Activated CD8-positive, alpha-beta memory T cell treated with anti-CD3 and anti-CD28 coated beads, Interleukin-2, amount 50 U/mL, for 1 hour (primary cell): Measurements from ENCODE around the gene KRTAP4-4.
"Not testable (repeated sequence)": the region's sequence is repeated elsewhere in the genome, so short reads cannot be mapped to it uniquely, and the experiment has no call there.

ENCODE experiments used
- DNase-seq: peaks from one replicate; pipeline ENCODE4 v3.0.0-alpha.2; 2020; ENCODE audit errors: extremely low read depth

Gene KRTAP4-4

DNA sequence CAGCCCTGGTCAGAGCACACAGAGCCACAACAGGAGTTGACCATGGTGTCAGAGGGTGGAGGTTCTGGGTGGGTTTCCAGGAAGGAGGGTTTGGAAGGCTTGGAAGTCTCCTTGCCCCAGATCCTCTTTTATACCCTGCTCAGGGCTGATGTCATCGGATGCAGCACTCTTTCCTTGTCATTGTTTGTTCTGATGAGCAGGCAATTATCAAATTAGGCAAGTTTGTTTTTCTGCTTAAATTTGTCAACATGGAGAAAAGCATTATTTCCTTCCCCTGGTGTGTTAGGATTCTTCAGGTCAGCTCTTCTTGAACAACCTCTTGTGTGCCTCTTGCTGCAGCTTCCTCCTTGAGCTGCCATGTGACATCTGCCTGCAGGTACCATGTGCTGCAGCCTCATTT, at the start of gene KRTAP4-4:
Gene KRTAP4-4, minus strand, starts transcription at position 101 of the 400 bp plus-strand sequence. Its CDS starts 57 bp downstream, at position 44.
- DNase-seq: no peak

DNA sequence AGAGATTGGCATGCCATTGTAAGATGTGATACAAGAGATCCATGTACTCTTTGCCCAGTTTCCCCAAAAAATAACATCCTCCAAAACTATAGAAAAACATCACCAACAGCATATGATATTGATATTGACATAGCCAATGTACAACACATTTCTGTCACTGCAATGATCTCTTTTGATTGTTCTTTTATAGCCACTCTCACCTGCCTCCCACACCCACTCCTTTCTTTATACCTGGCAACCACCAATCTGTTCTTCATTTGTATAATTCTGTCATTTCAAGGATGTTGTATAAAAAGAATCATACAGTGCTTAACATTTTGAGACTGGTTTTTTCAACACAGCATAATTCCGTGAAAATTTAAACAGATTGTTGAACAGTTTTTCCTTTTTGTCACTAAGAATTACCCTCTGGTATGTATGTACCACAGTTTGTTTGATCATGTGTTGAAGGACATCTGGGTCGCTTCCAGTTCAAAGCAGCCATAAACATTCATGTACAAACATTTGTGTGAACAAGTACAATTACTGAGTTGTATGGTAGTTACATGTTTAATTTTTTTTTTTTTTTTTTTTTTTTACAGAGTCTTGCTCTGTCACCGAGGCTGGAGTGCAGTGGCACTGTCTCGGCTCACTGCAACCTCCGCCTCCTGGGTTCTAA, 39.0 kb upstream of the KRTAP4-4 start:
- no peak for DNase-seq

DNA sequence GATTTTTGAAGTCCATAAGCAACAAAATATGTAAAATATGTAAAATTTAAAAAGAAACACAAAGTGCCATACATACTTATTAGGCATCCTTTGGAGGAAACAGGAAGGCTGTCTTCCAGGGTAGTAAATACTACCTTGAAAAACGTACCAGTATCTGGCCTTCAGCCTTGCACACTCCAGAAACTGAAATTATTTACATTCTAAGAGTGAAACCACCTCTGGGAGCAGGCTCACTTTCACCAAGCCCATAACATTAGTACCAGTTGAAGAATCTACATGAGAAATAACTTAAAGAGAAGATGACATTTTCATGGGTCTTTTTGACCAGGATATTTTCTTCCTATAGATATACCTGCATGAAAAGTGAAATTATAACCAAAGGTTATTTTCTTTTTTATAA, 35.5 kb upstream of the KRTAP4-4 start:
- no peak for DNase-seq

DNA sequence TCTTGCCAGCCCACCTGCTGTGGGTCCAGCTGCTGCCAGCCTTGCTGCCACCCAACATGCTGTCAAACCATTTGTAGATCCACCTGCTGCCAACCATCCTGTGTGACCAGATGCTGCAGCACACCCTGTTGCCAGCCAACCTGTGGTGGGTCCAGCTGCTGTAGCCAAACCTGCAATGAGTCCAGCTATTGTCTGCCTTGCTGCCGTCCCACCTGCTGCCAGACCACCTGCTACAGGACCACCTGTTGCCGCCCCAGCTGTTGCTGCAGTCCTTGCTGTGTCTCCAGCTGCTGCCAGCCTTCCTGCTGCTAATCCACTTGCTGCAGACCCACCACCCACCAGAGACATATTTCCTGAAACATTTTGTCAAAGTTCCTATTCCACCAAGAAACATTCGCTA, 29.8 kb upstream of the KRTAP4-4 start:
- DNase-seq: no peak

DNA sequence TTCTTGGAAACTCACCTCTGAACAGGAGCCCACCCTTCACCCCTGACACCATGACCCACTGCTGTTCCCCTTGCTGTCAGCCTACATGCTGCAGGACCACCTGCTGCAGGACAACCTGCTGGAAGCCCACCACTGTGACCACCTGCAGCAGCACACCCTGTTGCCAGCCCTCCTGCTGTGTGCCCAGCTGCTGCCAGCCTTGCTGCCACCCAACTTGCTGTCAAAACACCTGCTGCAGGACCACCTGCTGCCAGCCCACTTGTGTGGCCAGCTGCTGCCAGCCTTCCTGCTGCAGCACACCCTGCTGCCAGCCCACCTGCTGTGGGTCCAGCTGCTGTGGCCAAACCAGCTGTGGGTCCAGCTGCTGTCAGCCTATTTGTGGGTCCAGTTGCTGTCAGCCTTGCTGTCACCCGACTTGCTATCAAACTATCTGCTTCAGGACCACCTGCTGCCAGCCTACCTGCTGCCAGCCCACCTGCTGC, 29.3 kb upstream of the KRTAP4-4 start, which contains the start of gene KRTAP9-1:
Gene KRTAP9-1, plus strand, starts transcription at position 51 of the 482 bp plus-strand sequence. Its CDS starts 0 bp downstream, at position 51.
- DNase-seq: not testable (repeated sequence)

DNA sequence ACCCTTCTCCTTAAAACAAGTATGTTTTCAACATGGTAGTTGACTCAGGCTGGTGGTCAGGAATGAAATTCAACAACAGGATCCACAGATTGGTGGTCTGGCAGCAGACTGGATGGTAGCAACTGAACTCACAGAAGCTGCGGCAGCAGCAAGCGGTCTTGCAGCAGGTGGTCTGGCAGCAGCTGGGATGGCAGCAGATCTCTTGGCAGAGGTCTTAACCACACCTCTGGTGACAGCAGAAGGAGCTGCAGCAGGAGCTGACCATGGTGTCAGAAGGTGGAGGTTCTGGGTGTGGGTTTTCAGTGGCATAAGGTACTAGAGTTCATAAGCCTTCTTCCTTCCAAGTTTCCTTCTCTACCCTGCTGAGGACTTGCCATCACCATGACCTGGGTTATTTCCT, 26.3 kb upstream of the KRTAP4-4 start:
- no peak for DNase-seq

DNA sequence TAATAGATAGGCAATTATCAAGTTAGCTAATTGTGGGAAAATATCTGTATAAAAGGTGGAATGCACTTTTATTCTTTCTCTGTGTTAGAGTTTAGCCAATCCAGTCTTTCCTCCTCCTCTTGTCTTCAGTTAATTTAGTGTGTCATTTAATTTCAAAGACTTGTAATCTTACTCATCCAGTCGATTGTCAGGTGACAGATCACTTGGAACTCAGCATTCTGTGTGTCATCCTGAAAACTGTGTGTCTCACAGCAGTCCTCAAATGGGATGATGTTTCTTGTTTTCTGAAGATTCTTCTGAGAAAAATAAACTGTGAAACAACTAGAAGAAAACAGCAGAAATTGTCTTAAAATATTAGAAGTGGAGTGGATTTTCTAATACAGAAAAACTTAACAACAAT, 24.5 kb upstream of the KRTAP4-4 start:
- no peak for DNase-seq

DNA sequence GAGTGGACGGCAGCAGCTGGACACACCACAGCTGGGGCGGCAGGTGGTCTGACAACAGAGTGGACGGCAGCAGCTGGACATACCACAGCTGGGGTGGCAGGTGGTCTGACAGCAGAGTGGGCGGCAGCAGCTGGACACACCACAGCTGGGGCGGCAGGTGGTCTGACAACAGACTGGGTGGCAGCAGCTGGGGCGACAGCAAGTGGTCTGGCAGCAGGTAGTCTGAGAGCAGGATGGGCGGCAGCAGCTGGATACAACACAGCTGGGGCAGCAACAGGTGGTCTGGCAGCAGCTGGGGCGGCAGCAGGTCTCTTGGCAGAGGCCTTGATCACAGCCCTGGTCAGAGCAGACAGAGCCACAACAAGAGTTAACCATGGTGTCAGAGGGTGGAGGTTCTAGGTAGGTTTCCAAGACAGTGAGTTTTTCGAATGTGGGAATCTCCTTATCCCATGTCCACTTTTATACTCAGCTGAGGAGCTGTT, 24.0 kb upstream of the KRTAP4-4 start, which contains the start of gene KRTAP4-1:
Gene KRTAP4-1, minus strand, starts transcription at position 432 of the 482 bp plus-strand sequence. Its CDS starts 57 bp downstream, at position 375.
- DNase-seq: no peak

DNA sequence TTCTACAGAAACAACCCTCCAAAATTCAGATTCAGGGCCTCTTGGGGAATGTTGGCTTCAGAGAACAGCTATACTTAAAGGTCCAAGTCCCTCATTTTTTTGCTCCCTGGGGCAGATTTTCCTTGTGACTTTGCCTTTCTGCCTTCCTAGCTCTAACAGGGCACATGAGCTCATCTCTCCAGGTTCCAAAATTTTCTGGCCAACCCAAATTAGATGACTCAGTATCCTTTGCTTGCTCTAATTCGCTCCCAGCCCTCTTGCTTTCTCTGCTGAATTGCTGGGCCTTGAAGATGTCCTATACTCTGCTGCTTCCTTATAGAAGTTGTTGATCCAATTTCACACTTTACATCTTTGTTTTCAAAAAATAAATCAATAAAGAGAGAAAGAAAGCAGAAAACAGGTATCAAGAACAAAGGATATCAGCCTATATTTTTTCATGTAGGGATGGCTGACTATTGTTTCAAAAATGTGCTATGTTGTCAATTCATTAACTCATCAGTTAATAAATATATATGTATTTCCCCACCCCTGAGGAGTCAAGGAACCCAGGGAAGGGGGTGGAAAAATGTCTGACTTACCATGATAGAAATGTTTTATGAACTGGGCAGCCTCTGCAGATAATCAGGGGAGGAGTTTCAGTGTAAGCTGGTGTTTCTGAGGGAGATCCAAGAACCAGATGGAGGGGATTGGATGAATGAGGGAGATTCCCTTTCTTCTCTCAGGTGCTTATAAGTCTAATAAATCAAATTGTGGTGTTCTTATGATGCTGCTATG, 18.5 kb upstream of the KRTAP4-4 start:
- no peak for DNase-seq

DNA sequence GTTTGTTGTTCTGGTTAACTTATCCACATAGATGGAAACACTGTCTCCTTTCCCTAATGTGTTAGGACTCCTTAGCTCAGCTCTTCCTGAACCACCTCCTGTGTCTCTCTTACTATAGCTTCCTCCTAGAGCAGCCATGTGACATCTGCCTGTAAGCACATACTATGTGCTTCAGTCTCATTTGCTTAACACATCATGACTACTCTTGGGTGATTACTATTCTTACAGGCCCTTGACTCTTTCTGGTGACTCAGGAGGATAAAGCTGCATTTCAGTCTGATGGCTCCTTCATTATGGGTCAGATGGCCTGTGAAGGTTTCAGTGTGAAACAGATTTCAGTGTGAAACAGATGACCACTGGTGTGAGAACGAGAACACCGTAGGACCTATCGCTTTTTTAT, 17.8 kb upstream of the KRTAP4-4 start:
- DNase-seq: no peak

DNA sequence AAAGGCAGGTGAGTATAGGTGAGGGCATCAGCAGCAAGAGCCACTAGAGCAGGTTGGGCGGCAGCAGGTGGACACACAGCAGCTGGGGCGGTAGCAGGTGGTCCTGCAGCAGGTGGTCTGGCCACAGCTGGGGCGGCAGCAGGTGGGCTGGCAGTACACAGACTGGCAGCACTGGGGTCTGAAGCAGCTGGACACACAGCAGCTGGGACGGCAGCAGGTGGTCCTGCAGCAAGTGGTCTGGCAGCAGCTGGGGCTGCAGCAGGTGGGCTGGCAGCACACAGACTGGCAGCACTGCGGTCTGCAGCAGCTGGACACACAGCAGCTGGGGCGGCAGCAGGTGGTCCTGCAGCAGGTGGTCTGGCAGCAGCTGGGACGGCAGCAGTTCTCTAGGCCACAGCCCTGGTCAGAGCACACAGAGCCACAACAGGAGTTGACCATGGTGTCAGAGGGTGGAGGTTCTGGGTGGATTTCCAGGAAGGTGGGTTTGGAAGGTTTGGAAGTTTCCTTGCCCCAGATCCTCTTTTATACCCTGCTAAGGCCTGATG, 17.3 kb upstream of the KRTAP4-4 start, which contains the start of gene KRTAP4-2:
Gene KRTAP4-2, minus strand, starts transcription at position 495 of the 545 bp plus-strand sequence. Its CDS starts 57 bp downstream, at position 438.
- no peak for DNase-seq

DNA sequence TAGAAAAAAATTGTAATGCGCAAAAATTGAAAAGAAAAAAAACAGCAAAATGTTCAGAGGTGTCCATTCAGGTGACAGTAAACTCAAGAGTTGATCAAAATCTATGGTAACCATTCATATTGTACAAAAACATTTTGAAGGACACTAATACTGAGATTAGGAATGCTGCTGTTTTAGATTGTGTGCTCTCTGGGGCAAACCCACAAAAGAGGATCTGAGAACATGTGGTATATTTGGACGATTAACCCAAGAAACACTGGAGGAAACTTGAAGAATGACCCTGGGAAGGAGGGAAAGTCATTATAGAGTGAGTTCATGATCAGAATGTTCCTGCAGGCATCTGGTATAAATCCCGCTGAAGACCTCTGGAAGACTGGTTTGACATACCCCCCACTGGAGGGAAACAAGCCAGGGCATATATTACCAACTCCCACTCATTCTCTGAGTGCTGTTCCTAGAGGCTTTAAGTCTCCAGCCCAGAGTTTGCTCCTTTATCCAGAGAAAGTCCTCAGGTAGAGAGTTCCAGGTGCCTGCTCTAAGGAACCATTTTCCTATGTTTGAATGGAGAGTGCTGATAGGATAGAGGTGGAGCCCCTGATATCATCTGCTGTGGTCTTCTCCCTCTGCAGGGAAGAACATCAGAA, 16.3 kb upstream of the KRTAP4-4 start:
- DNase-seq: no peak

DNA sequence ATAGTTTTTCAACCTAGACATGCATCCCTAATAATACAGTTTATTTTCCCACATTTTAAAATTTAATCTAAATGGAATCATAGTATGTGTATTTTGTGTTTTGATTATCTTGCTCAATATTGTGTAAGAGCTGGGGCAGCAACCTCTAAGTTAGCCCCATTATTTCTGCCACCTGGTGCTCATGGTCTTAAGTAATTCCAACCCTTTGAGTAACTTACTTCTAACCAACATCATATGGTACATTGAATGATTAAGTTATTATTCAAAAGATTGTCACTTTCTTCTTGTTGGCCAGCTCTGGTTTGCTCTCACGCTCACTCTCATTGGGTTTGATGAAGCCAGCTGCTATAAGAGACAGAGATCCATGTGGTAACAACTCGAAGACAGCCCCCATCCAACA, 11.3 kb upstream of the KRTAP4-4 start:
- DNase-seq: no peak

DNA sequence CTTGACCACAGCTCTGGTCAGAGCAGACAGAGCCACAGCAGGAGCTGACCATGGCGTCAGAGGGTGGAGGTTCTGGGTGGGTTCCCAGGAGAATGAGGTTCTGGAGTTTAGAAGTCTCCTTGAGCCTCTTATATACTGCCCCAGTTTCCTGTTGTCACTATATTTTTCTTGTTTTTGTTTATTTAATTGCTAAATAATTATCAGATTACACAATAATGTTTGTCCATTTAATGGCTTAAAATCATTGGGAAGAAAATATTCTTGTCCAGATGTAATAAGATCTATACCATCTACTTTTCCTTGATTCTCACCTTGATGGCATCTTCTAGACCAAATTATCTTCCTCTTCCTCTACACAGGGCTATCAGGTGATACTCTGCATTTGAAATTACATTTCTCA, 7.6 kb upstream of the KRTAP4-4 start, which contains the start of gene KRTAP4-3:
Gene KRTAP4-3, minus strand, starts transcription at position 101 of the 400 bp plus-strand sequence. Its CDS starts 49 bp downstream, at position 52.
- DNase-seq: no peak

DNA sequence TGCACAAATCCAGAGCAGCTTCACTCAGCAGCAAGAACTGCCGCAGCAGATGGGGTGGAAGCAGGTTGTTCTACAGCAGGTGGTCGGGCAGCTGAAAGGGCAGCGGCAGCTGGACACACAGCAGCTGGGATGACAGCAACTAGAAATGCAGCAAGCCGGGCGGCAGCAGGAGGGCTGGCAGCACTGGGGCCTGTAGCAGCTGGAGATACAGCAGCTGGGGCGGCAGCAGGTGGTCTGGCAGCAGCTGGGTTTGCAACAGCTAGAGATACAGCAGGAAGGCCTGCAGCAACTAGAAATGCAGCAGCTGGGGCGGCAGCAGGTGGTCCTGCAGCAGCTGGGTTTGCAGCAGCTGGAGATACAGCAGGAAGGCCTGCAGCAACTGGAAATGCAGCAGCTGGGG, 7.0 kb upstream of the KRTAP4-4 start:
- DNase-seq: no peak

DNA sequence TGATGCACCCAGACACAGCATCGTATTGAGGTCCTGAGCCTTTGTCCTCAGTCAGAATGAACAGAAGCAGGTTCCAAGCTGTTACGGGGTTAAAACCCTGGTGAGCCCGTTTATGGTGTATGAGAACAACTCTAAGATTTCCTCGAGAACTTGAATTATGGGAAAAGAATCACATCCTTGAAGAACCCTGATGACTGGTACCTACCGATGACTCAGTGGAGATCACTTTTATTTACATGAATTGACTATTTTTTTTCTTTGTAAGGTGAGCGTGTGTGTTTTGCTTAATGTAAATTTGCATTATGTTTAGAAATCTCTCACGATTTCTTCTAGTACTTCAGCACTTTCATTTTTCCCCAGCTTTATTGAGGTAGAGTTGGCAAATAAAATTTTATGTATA, 3.3 kb upstream of the KRTAP4-4 start:
- DNase-seq: no peak

DNA sequence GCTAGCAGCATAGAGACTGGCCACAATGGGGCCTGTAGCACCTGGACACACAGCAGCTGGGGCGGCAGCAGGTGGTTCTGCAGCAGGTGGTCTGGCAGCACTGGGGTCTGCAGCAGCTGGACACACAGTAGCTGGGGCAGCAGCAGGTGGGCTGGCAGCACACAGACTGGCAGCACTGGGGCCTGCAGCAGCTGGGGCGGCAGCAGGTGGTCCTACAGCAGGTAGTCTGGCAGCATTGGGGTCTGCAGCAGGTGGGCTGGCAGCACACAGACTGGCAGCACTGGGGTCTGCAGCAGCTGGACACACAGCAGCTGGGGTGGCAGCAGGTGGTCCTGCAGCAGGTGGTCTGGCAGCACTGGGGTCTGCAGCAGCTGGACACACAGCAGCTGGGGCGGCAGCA, 358 bp downstream of the KRTAP4-4 start:
- not testable (repeated sequence) for DNase-seq

DNA sequence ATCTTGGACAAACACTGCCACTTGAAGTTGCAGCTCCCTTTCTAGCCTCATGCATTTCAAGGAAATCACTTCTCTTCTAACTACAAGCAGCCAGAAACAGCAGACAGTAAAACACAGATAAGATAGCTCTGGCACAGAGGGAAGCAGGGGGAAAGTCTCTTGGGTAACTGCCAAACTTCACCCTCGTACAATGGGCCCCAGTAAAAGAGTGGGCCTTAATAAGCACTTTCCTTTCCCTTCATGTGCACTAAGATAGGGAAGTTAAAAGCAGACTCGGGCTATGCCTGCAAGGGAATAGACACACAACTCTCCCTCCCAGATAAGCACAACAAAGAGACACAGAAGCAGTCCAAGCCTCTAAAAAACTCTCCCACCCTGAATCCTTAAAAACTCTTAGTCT, 6.7 kb downstream of the KRTAP4-4 start:
- no peak for DNase-seq

DNA sequence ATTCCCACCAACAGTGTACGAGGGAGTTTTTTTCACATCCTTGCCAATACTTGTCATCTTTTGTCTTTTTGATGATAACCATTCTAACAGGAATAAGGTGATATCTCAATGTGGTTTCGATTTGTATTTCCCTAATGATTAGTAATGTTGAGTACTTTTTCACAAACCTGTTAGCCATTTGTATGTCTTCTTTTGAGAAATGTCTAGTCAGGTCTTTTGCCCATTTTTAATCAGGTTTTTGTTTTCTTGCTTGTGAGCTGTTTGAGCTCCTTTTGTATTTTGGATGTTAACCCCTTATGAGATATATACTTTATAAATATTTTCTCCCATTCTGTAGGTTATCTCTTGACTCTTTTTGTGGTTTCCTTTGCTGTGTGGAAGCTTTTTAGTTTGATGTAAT, 9.0 kb downstream of the KRTAP4-4 start:
- DNase-seq: no peak

DNA sequence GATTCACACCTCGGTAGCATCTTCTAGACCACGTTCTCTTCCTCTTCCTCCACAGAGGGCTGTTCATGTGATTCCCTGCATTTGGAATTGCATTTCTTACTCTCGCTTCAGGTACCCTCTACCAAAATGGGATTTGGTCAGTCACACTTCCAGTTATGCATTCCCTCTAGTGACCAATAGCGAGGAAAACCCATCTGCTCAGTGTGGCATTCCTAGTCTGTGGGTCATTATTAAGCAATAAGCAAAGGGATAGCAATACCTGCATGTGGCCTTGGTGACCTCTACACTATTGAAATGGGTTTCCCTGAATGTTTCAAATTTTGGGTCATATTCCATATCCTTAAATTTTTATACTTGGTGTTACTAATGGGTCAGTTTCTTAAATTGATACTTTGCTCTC, 10.5 kb downstream of the KRTAP4-4 start:
- DNase-seq: no peak

DNA sequence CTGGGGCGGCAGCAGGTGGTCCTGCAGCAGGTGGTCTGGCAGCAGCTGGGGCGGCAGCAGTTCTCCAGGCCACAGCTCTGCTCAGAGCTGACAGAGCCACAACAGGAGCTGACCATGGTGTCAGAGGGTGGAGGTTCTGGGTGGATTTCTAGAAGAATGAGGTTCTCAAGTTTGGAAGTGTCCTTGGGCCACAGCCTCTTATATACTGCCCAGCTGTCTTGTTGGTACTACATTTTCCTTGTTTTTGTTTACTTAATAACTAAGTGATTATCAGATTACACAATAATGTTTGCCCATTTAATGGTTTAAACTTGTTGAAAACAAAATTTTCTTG, 10.9 kb downstream of the KRTAP4-4 start, which contains the start of gene KRTAP4-5:
Gene KRTAP4-5, minus strand, starts transcription at position 174 of the 334 bp plus-strand sequence. Its CDS starts 58 bp downstream, at position 116.
- DNase-seq: no peak
